H1 (cell line): ENCODE results near the gene DTX4. TPM values are rescaled to one million over a fixed set of nuclear protein-coding genes. Genes with fewer than 3 reads are reported as not detected.

Source experiments
- CTCF ChIA-PET: fragments of 300-600 bp; sonication (Branson Sonifier 250); formaldehyde crosslinking; loops from one replicate; lab custom pipeline; 2021; ENCODE audit not compliant: partially characterized antibody; lab: Charles Lee
- POLR2A ChIA-PET: fragments of 300-600 bp; sonication (Branson Sonifier 250); formaldehyde crosslinking; loops from one replicate; lab custom pipeline; 2021; ENCODE audit warnings: inconsistent platforms; ENCODE audit not compliant: partially characterized antibody; lab: Charles Lee
- DNase-seq, 2 experiments: peaks; one replicate each; pipeline versions ENCODE4 v3.0.0 to v3.0.0-alpha.2; 2010 to 2022; ENCODE audit warnings: low spot score in 2 of 2, low read depth in 1 of 2, mixed read lengths in 1 of 2
- FAIRE-seq: peaks from 2 replicates; lab custom pipeline; 2011; peaks lifted over from hg19 to GRCh38; lab: Jason Lieb, UNC
- H2AFZ ChIP-seq: 2 replicates; pipeline ENCODE4 v1.8.1; 2012; ENCODE audit warnings: low read length, inconsistent platforms
- H2AK5ac ChIP-seq: 2 replicates; pipeline ENCODE4 v1.6.1; 2013; ENCODE audit warnings: low read depth, low read length
- H2BK120ac ChIP-seq: replicated peaks from 2 replicates; pipeline ENCODE3; 2013; ENCODE audit warnings: low read depth, low read length, inconsistent platforms
- H2BK12ac ChIP-seq: 2 replicates; pipeline ENCODE4 v1.6.1; 2013; ENCODE audit warnings: low read depth, low read length
- H2BK15ac ChIP-seq: 2 replicates; pipeline ENCODE4 v1.6.1; 2013; ENCODE audit warnings: low read length
- H2BK20ac ChIP-seq: 2 replicates; pipeline ENCODE4 v1.6.1; 2013; ENCODE audit warnings: low read length
- H2BK5ac ChIP-seq: 2 replicates; pipeline ENCODE4 v1.6.1; 2013; ENCODE audit warnings: low read depth, low read length
- H3K14ac ChIP-seq: 2 replicates; pipeline ENCODE4 v1.6.1; 2013; ENCODE audit warnings: inconsistent platforms; ENCODE audit not compliant: insufficient read length
- H3K18ac ChIP-seq: 2 replicates; pipeline ENCODE4 v1.6.1; 2013; ENCODE audit warnings: low read length; ENCODE audit errors: extremely low read depth
- H3K23ac ChIP-seq: 2 replicates; pipeline ENCODE4 v1.6.1; 2013; ENCODE audit warnings: inconsistent platforms; ENCODE audit not compliant: insufficient read length
- H3K23me2 ChIP-seq: 2 replicates; pipeline ENCODE4 v1.6.1; 2013; ENCODE audit warnings: low read depth, low read length
- H3K27ac ChIP-seq: 2 replicates; pipeline ENCODE4 v1.6.1; 2011; ENCODE audit warnings: low read depth, low read length, inconsistent platforms
- H3K27me3 ChIP-seq, 4 experiments: replicated peaks in 1 of 4; 1 replicate in 1 of 4; 2 replicates in 3 of 4; pipeline versions ENCODE4 v1.6.1 to v1.8.1; 2011 to 2013; ENCODE audit warnings: low read length in 3 of 4, mild to moderate bottlenecking in 3 of 4, inconsistent platforms in 2 of 4, mixed read lengths in 2 of 4, moderate library complexity in 1 of 4; ENCODE audit not compliant: control insufficient read depth in 3 of 4, insufficient read depth in 3 of 4; ENCODE audit errors: extremely low read depth in 1 of 4
- H3K36me3 ChIP-seq, 4 experiments: 2 replicates each; pipeline versions ENCODE4 v1.6.1 to v1.8.1; 2011 to 2013; ENCODE audit warnings: mild to moderate bottlenecking in 4 of 4, low read length in 3 of 4, moderate library complexity in 2 of 4, control low read depth in 1 of 4, inconsistent platforms in 1 of 4; ENCODE audit not compliant: insufficient read depth in 4 of 4, control insufficient read depth in 2 of 4
- H3K4ac ChIP-seq: replicated peaks from 2 replicates; pipeline ENCODE3; 2013; ENCODE audit warnings: low read length, low read depth, mixed read lengths, inconsistent platforms; ENCODE audit not compliant: insufficient read length
- H3K4me1 ChIP-seq, 4 experiments: replicated peaks in 1 of 4; 1 replicate in 1 of 4; 2 replicates in 3 of 4; pipeline versions ENCODE4 v1.6.1 to v1.8.1; 2011 to 2013; ENCODE audit warnings: low read length in 3 of 4, inconsistent platforms in 2 of 4, mixed read lengths in 1 of 4; ENCODE audit not compliant: insufficient read depth in 4 of 4, control insufficient read depth in 3 of 4
- H3K4me2 ChIP-seq, 2 experiments: 2 replicates each; pipeline versions ENCODE4 v1.6.1 to v1.8.1; 2011 to 2013; ENCODE audit warnings: low read depth in 2 of 2, low read length in 2 of 2, control low read depth in 1 of 2, inconsistent platforms in 1 of 2, mild to moderate bottlenecking in 1 of 2; ENCODE audit not compliant: insufficient read depth in 1 of 2
- H3K4me3 ChIP-seq, 4 experiments: fragments of 200-600, 300-600 bp in 1 of 4; sonication (generic), shearing (Covaris generic), sonication (Bioruptor Twin) in 1 of 4; 2 replicates each; pipeline versions ENCODE4 v1.5.1 to v1.8.1; 2011 to 2016; ENCODE audit warnings: low read length in 4 of 4, low read depth in 3 of 4, control low read depth in 2 of 4, inconsistent platforms in 2 of 4, mild to moderate bottlenecking in 2 of 4, mixed read lengths in 1 of 4, moderate library complexity in 1 of 4; ENCODE audit not compliant: insufficient read depth in 2 of 4; ENCODE audit errors: extremely low read depth in 1 of 4
- H3K56ac ChIP-seq: replicated peaks from 2 replicates; pipeline ENCODE3; 2013; ENCODE audit warnings: low read depth, mild to moderate bottlenecking, mixed read lengths, low read length, inconsistent platforms; ENCODE audit not compliant: insufficient read length
- H3K79me1 ChIP-seq: 2 replicates; pipeline ENCODE4 v1.6.1; 2013; ENCODE audit warnings: low read depth, low read length, control low read depth
- H3K79me2 ChIP-seq, 2 experiments: 2 replicates each; pipeline versions ENCODE4 v1.6.1 to v1.8.1; 2012 to 2013; ENCODE audit warnings: low read length in 2 of 2, mild to moderate bottlenecking in 2 of 2, inconsistent platforms in 1 of 2; ENCODE audit not compliant: insufficient read depth in 2 of 2, control insufficient read depth in 1 of 2
- H3K9ac ChIP-seq, 4 experiments: replicated peaks in 1 of 4; 1 replicate in 1 of 4; 2 replicates in 3 of 4; pipeline versions ENCODE4 v1.6.1 to v1.8.1; 2011 to 2013; ENCODE audit warnings: low read depth in 3 of 4, low read length in 3 of 4, control low read depth in 2 of 4, mild to moderate bottlenecking in 2 of 4, moderate library complexity in 2 of 4, inconsistent platforms in 1 of 4; ENCODE audit errors: extremely low read depth in 1 of 4
- H3K9me3 ChIP-seq, 2 experiments: 2 replicates each; pipeline versions ENCODE4 v1.6.1 to v1.8.1; 2012 to 2013; ENCODE audit warnings: mild to moderate bottlenecking in 2 of 2, moderate library complexity in 2 of 2, control low read depth in 1 of 2, inconsistent platforms in 1 of 2, low read depth in 1 of 2, low read length in 1 of 2, mixed read lengths in 1 of 2; ENCODE audit not compliant: insufficient read depth in 2 of 2
- H4K20me1 ChIP-seq, 2 experiments: replicated peaks in 1 of 2; 2 replicates each; pipeline versions ENCODE3 to v1.8.1; 2011 to 2013; ENCODE audit warnings: inconsistent platforms in 2 of 2, low read length in 2 of 2, mild to moderate bottlenecking in 1 of 2; ENCODE audit not compliant: insufficient read depth in 2 of 2, control insufficient read depth in 1 of 2
- H4K5ac ChIP-seq: 2 replicates; pipeline ENCODE4 v1.6.1; 2013; ENCODE audit warnings: low read length, low read depth, mixed read lengths, inconsistent platforms; ENCODE audit not compliant: insufficient read length
- H4K8ac ChIP-seq: 2 replicates; pipeline ENCODE4 v1.8.0; 2013; ENCODE audit warnings: mild to moderate bottlenecking, moderate library complexity, low read length, inconsistent platforms; ENCODE audit not compliant: insufficient read depth; ENCODE audit errors: extremely low read depth
- H4K91ac ChIP-seq: replicated peaks from 2 replicates; pipeline ENCODE3; 2013; ENCODE audit warnings: low read length, mixed read lengths, inconsistent platforms; ENCODE audit not compliant: insufficient read length
- CHD2 ChIP-seq: IDR thresholded peaks from 2 replicates; pipeline ENCODE4 v1.6.1; 2012; ENCODE audit warnings: low read length, improper control_type of control experiment
- EGR1 ChIP-seq: IDR thresholded peaks from 2 replicates; pipeline ENCODE4 v1.6.1; 2011; ENCODE audit warnings: low read depth, low read length, borderline replicate concordance
- FOSL1 ChIP-seq: IDR thresholded peaks from 2 replicates; pipeline ENCODE4 v1.6.1; 2011; ENCODE audit warnings: mild to moderate bottlenecking, low read depth, low read length, moderate library complexity; ENCODE audit not compliant: insufficient read depth
- POLR2AphosphoS5 ChIP-seq: IDR thresholded peaks from 2 replicates; pipeline ENCODE4 v1.6.1; 2011; ENCODE audit warnings: low read depth, low read length
- RXRA ChIP-seq: IDR thresholded peaks from 2 replicates; pipeline ENCODE4 v1.6.1; 2011; ENCODE audit warnings: low read depth, mild to moderate bottlenecking, low read length, moderate library complexity; ENCODE audit not compliant: insufficient read depth
- SIN3A ChIP-seq, 2 experiments: IDR thresholded peaks in 1 of 2; conservative IDR thresholded peaks in 1 of 2; 2 replicates each; pipeline ENCODE4 v1.6.1; 2011 to 2012; ENCODE audit warnings: low read length in 2 of 2, improper control_type of control experiment in 1 of 2, low read depth in 1 of 2, mild to moderate bottlenecking in 1 of 2
- SIRT6 ChIP-seq: IDR thresholded peaks from one replicate; pipeline ENCODE4 v1.7.1; 2012; ENCODE audit warnings: low read length, inconsistent platforms
- SP2 ChIP-seq: IDR thresholded peaks from 2 replicates; pipeline ENCODE4 v1.6.1; 2012; ENCODE audit warnings: mild to moderate bottlenecking, low read length, inconsistent platforms
- TAF1 ChIP-seq: IDR thresholded peaks from 2 replicates; pipeline ENCODE4 v1.6.1; 2011; ENCODE audit warnings: mild to moderate bottlenecking, low read depth, low read length
- TEAD4 ChIP-seq: IDR thresholded peaks from 2 replicates; pipeline ENCODE4 v1.6.1; 2012; ENCODE audit warnings: low read depth, low read length, inconsistent platforms, mixed read lengths
- WGBS, 2 experiments: shearing (Covaris generic) in 1 of 2; methylation state at CpG; one replicate each; pipeline versions ENCODE4 v1.1.6 to v1.1.7; 2013 to 2015; ENCODE audit warnings: low lambda C conversion rate in 2 of 2, mixed read lengths in 2 of 2, inconsistent platforms in 1 of 2, low coverage in 1 of 2, missing lambda C conversion rate in 1 of 2; ENCODE audit not compliant: insufficient replicate concordance in 2 of 2, insufficient coverage in 1 of 2, insufficient read length in 1 of 2; ENCODE audit errors: extremely low coverage in 1 of 2, missing lambda C conversion rate in 1 of 2; 5-methylcytosine and 5-hydroxymethylcytosine counted together
- polyA plus RNA-seq, 7 experiments: library from polyadenylated mRNA; depleted of rRNA in 3 of 7; stranded (reverse) in 5 of 7; unstranded in 2 of 7; fragments of >200 nt in 5 of 7; fragments of 200-250 nt in 2 of 7; gene quantifications; 1 replicate in 5 of 7; 2 replicates in 1 of 7; 4 replicates in 1 of 7; pipeline versions ENCODE4 v1.2.1 to v1.2.3, GENCODE V29; 2011 to 2013; ENCODE audit warnings: missing spikeins in 2 of 7, mixed read lengths in 2 of 7
- total RNA-seq: library from RNA; stranded (reverse); fragmentation: NEBNext Ultra II Directional; extraction: Animal tissue kit (Norgen Biotek cat#: 25700); gene quantifications from 2 replicates; pipeline ENCODE4 v1.2.1, GENCODE V29; 2021
- TF ChIP-seq, protein P1 (sequence below): IDR thresholded peaks from 2 replicates; pipeline ENCODE4 v1.6.1; 2011; ENCODE audit warnings: low read depth, mild to moderate bottlenecking, low read length; ENCODE audit not compliant: insufficient read depth
- TF ChIP-seq, protein P2 (sequence below), 3 experiments: IDR thresholded peaks; 1 replicate in 2 of 3; 2 replicates in 1 of 3; pipeline versions ENCODE4 v1.5.1 to v1.6.1; 2011; ENCODE audit warnings: low read length in 3 of 3, mild to moderate bottlenecking in 3 of 3, inconsistent platforms in 2 of 3, low read depth in 1 of 3, moderate library complexity in 1 of 3; ENCODE audit not compliant: insufficient read depth in 1 of 3; ENCODE audit errors: control extremely low read depth in 1 of 3

The DTX4 gene
- total and polyA plus RNA-seq, 2 of the 8 experiments (the other 6 are each of a cell fraction or from before 2014, with no cell fraction given), result 5.1 to 18.8 TPM

DNA sequence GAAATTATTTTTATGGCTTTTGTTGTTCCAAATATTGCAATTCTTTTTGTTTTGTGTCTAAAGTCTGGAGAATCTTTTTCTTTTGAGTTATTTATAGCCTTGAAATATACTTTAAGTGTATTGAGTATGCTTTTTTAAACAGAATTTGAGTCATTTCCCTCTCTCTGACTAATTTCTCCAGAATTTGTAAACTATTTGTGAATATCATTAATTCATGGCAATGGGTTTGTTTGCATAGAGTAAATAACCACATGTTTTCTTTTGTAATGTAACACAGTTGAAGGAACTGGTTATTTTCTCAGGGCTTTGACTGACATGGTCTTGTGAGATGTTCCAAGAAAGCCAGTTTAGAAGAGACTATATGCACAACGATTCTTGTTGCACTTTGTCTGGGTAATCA lies 71.7 kb downstream of the DTX4 start:
- Histone ChIP-seq H3K9ac (no peak overlapping the region), H2BK12ac (no peak overlapping the region), H2AFZ (no peak overlapping the region), H2BK15ac (no peak overlapping the region), H3K23me2 (no peaks in the 10 kb centered on the region), H4K5ac (no peak overlapping the region), H4K20me1 (no peaks in the 10 kb centered on the region), H2BK5ac (no peak overlapping the region), H3K79me1 (no peaks in the 10 kb centered on the region), H3K9me3 (peaks cover 9 to 27% of the 10 kb centered on the region in 2 experiments), H2BK20ac (no peak overlapping the region), H4K91ac (no peak overlapping the region), H3K79me2 (no peaks in the 10 kb centered on the region), H3K27me3 (no peaks in the 10 kb centered on the region), H3K23ac (no peak overlapping the region), H3K4me1 (no peaks in the 10 kb centered on the region), H3K27ac (no peak overlapping the region), H2BK120ac (no peak overlapping the region), H4K8ac (no peak overlapping the region), H3K14ac (no peak overlapping the region), H3K4ac (no peak overlapping the region), H3K36me3 (no peaks in the 10 kb centered on the region), H3K4me2 (no peak overlapping the region), H3K4me3 (no peak overlapping the region), H2AK5ac (no peak overlapping the region), H3K56ac (no peak overlapping the region), H3K18ac (no peak overlapping the region)
- POLR2A ChIA-PET, result no interaction called here
- CTCF ChIA-PET, result interaction anchor here (0.9 kb wide), 1 partner anchor 15 kb away, joined by 4 read pairs; no protein-coding TSS in a partner anchor
- WGBS, 2 experiments, result 84% methylated on average over 1 of the region's 1 CpG; no CpG with 5 or more reads in 1 of the 2 experiments
- FAIRE-seq (no peak), DNase-seq (no peak)
- TF ChIP-seq, protein P1, sequence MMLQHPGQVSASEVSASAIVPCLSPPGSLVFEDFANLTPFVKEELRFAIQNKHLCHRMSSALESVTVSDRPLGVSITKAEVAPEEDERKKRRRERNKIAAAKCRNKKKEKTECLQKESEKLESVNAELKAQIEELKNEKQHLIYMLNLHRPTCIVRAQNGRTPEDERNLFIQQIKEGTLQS, result no peak
- TF ChIP-seq CHD2 (no peak), EGR1 (no peak), TAF1 (no peak), RXRA (no peak), POLR2AphosphoS5 (no peak), SP2 (no peak), SIN3A (conservative IDR thresholded peaks at IDR 0.05 in 1 of 2, IDR thresholded peaks at IDR 0.05 in 1 of 2; ENCODE audit: low read depth in 1 of 2, low read length in 2 of 2) (no peak), TEAD4 (no peak), FOSL1 (no peak), SIRT6 (no peak)
- TF ChIP-seq, protein P2, sequence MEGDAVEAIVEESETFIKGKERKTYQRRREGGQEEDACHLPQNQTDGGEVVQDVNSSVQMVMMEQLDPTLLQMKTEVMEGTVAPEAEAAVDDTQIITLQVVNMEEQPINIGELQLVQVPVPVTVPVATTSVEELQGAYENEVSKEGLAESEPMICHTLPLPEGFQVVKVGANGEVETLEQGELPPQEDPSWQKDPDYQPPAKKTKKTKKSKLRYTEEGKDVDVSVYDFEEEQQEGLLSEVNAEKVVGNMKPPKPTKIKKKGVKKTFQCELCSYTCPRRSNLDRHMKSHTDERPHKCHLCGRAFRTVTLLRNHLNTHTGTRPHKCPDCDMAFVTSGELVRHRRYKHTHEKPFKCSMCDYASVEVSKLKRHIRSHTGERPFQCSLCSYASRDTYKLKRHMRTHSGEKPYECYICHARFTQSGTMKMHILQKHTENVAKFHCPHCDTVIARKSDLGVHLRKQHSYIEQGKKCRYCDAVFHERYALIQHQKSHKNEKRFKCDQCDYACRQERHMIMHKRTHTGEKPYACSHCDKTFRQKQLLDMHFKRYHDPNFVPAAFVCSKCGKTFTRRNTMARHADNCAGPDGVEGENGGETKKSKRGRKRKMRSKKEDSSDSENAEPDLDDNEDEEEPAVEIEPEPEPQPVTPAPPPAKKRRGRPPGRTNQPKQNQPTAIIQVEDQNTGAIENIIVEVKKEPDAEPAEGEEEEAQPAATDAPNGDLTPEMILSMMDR (IDR thresholded peaks at IDR 0.05; ENCODE audit: control extremely low read depth in 1 of 3, insufficient read depth in 1 of 3, low read depth in 1 of 3, low read length in 3 of 3), result no peak
